Esophagus muscularis mucosa (tissue), 4 donors: ENCODE measurements around the gene SUMO2. TPM values are rescaled to one million over a fixed set of nuclear protein-coding genes. Genes with fewer than 3 reads are reported as not detected.

ENCODE experiments used
- DNase-seq: peaks from one replicate; pipeline ENCODE4 v3.0.0-alpha.2; 2017; ENCODE audit errors: extremely low spot score
- H3K27ac ChIP-seq, 4 donors: fragments of 200-600 bp; sonication (generic); replicated peaks in 1 of 4; 1 replicate in 3 of 4; 2 replicates in 1 of 4; pipeline ENCODE4 v1.5.1; 2016 to 2019; ENCODE audit warnings: mild to moderate bottlenecking in 1 of 4
- H3K27me3 ChIP-seq, 4 donors: fragments of 200-600 bp; sonication (generic); one replicate each; pipeline versions ENCODE4 v1.5.1 to v1.6.0; 2016 to 2019
- H3K36me3 ChIP-seq, 4 donors: fragments of 200-600 bp; sonication (generic); one replicate each; pipeline ENCODE4 v1.5.1; 2016 to 2019
- H3K4me1 ChIP-seq, 4 donors: fragments of 200-600 bp; sonication (generic); one replicate each; pipeline ENCODE4 v1.5.1; 2016 to 2019
- H3K4me3 ChIP-seq, 4 donors: fragments of 200-600 bp; sonication (generic); 1 replicate in 2 of 4; 2 replicates in 2 of 4; pipeline ENCODE4 v1.5.1; 2016 to 2019; ENCODE audit warnings: mild to moderate bottlenecking in 4 of 4, moderate library complexity in 1 of 4
- H3K9me3 ChIP-seq, 4 donors: fragments of 200-600 bp; sonication (generic); 1 replicate in 3 of 4; 2 replicates in 1 of 4; pipeline ENCODE4 v1.5.1; 2016 to 2019
- CTCF ChIP-seq, 3 experiments: fragments of 200-600 bp in 2 of 3; fragments of 450-650 bp in 1 of 3; sonication (generic) in 2 of 3; IDR thresholded peaks; one replicate each; pipeline ENCODE4 v1.5.1; 2017 to 2019; ENCODE audit warnings: antibody characterized with exemption in 3 of 3, mild to moderate bottlenecking in 2 of 3, moderate library complexity in 1 of 3
- EP300 ChIP-seq: sonication (generic); formaldehyde crosslinking; IDR thresholded peaks from one replicate; pipeline ENCODE4 v1.6.1; 2017; ENCODE audit warnings: antibody characterized with exemption
- POLR2A ChIP-seq: fragments of 450-650 bp; IDR thresholded peaks from one replicate; pipeline ENCODE4 v1.6.1; 2017; ENCODE audit warnings: antibody characterized with exemption, moderate library complexity, mild to moderate bottlenecking, low read depth
- POLR2AphosphoS5 ChIP-seq, 2 donors: sonication (generic); formaldehyde crosslinking; IDR thresholded peaks; one replicate each; pipeline ENCODE4 v1.6.1; 2017; ENCODE audit warnings: antibody characterized with exemption in 2 of 2
- WGBS: methylation state at CpG from one replicate; pipeline ENCODE4 v1.1.5; 2018; 5-methylcytosine and 5-hydroxymethylcytosine counted together
- intact Hi-C: fragments of 100-400 bp; cut with DNase I; formaldehyde crosslinking; loops from one replicate; pipeline ENCODE4 v1.15.1; 2023
- total RNA-seq, 4 donors: library from RNA; depleted of rRNA; stranded (reverse); fragments of >200 nt; gene quantifications; one replicate each; pipeline versions ENCODE4 v1.1.0 to v1.2.1, GENCODE V29; 2016

Gene SUMO2
- total RNA-seq, 4 donors from 2014 or later: 64.4 to 101 (median 80.0) TPM

GRCh38 chr17:75199886-75200618 is 17.3 kb upstream of the SUMO2 start:
- intact Hi-C loops: loop anchor here (5.0 kb wide), 1 partner anchor 138 kb away; no protein-coding TSS in a partner anchor

GRCh38 chr17:75194879-75195278 is 12.1 kb upstream of the SUMO2 start:
- 83% methylated on average over 4 of the region's 5 CpGs for WGBS

More at GRCh38 chr17:75199886-75200618, 17.3 kb upstream of the SUMO2 start:
- Histone ChIP-seq H3K27me3 (no peaks in the 10 kb centered on the region), H3K4me1 (peaks cover 6 to 10% (median 8%) of the 10 kb centered on the region in 4 donors), H3K27ac (no peak overlapping the region), H3K9me3 (no peaks in the 10 kb centered on the region), H3K36me3 (no peaks in the 10 kb centered on the region), H3K4me3 (no peak overlapping the region)
- 95% methylated on average over 6 of the region's 6 CpGs for WGBS
- TF ChIP-seq EP300 (no peak), CTCF (IDR thresholded peaks at IDR 0.05) (no peak), POLR2AphosphoS5 (IDR thresholded peaks at IDR 0.05) (no peak), POLR2A (no peak)
- DNase-seq: no peak

GRCh38 chr17:75191584-75191983 is 8.8 kb upstream of the SUMO2 start:
- Histone ChIP-seq H3K27me3 (peaks cover 0 to 5% (median 0%) of the 10 kb centered on the region in 4 donors), H3K4me3 (no peak overlapping the region), H3K27ac (no peak overlapping the region), H3K4me1 (no peaks in the 10 kb centered on the region), H3K36me3 (no peaks in the 10 kb centered on the region), H3K9me3 (no peaks in the 10 kb centered on the region)
- WGBS: 60% methylated on average over 4 of the region's 4 CpGs
- intact Hi-C loops: no loop called here
- TF ChIP-seq EP300 (no peak), POLR2A (no peak), CTCF (IDR thresholded peaks at IDR 0.05) (no peak), POLR2AphosphoS5 (IDR thresholded peaks at IDR 0.05) (no peak)
- no peak for DNase-seq

More at GRCh38 chr17:75194879-75195278, 12.1 kb upstream of the SUMO2 start:
- Histone ChIP-seq H3K36me3 (no peaks in the 10 kb centered on the region), H3K4me1 (no peaks in the 10 kb centered on the region), H3K9me3 (no peaks in the 10 kb centered on the region), H3K27me3 (no peaks in the 10 kb centered on the region), H3K27ac (no peak overlapping the region), H3K4me3 (no peak overlapping the region)
- intact Hi-C loops: no loop called here
- no peak for DNase-seq
- TF ChIP-seq CTCF (IDR thresholded peaks at IDR 0.05) (no peak), EP300 (no peak), POLR2A (no peak), POLR2AphosphoS5 (IDR thresholded peaks at IDR 0.05) (no peak)

GRCh38 chr17:75188614-75189013 is 5.9 kb upstream of the SUMO2 start:
- no peak overlapping the region for H3K4me3 ChIP-seq
- H3K27me3 ChIP-seq: peaks cover 0 to 5% (median 0%) of the 10 kb centered on the region in 4 donors
- H3K9me3 ChIP-seq: no peaks in the 10 kb centered on the region
- WGBS: 89% methylated on average over 6 of the region's 6 CpGs
- no peak for TF ChIP-seq EP300
- no peak for TF ChIP-seq POLR2AphosphoS5 (IDR thresholded peaks at IDR 0.05)
- intact Hi-C loops: no loop called here
- no peaks in the 10 kb centered on the region for H3K36me3 ChIP-seq
- H3K4me1 ChIP-seq: peaks cover 0 to 4% (median 2%) of the 10 kb centered on the region in 4 donors
- DNase-seq: no peak
- no peak overlapping the region for H3K27ac ChIP-seq

GRCh38 chr17:75183999-75184884 is 1.5 kb upstream of the SUMO2 start:
- TF ChIP-seq EP300 (no peak), CTCF (IDR thresholded peaks at IDR 0.05) (no peak)
- Histone ChIP-seq H3K36me3 (peaks cover 0 to 11% (median 4%) of the 10 kb centered on the region in 4 donors), H3K4me3 (no peak overlapping the region), H3K27ac (peak overlapping the region in 3 of 4 donors; percentile 95 to 100 (median 100)), H3K27me3 (peaks cover 0 to 5% (median 0%) of the 10 kb centered on the region in 4 donors), H3K4me1 (peaks cover 25 to 33% (median 29%) of the 10 kb centered on the region in 4 donors), H3K9me3 (no peaks in the 10 kb centered on the region)
- DNase-seq: no peak
- WGBS: 96% methylated on average over 9 of the region's 9 CpGs
- intact Hi-C loops: loop anchor here (5.0 kb wide), 1 partner anchor 52 kb away; the partner anchor contains the start of gene NT5C
